ENCODE measurements around the gene RABEPK.
A peak's percentile ranks its signal among the peaks of the same experiment; 100 is the strongest.
"Not testable (repeated sequence)": the region's sequence is repeated elsewhere in the genome, so short reads cannot be mapped to it uniquely, and the experiment has no call there.

The RABEPK gene

DNA sequence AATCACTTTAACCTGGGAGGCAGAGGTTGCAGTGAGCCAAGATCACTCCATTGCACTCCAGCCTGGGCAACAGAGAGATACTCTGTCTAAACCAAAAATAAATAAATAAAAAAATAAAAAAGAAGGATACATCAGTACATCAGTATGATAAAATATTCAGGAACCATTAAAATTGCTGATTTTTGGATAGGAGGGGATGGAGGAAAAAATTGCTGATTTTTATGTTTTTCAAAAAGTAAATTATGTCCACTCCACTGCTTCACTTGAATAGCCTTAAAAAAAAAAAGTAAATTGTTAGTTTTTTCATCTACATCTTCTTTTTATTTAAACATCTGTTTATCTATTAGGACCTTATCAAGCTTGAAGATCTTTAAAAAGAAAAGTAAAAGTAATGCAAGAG lies 53.9 kb downstream of the RABEPK start:
- no peak for DNase-seq

- no peak for DNase-seq
Observed at GRCh38 chr9:125255781-125256391, 55.5 kb downstream of the RABEPK start.

- DNase-seq = no peak
Observed at GRCh38 chr9:125258160-125258785, 57.9 kb downstream of the RABEPK start.

GRCh38 chr9:125258832-125259534 lies 58.6 kb downstream of the RABEPK start:
- no peak for DNase-seq

- DNase-seq = no peak
Observed at GRCh38 chr9:125260561-125260960, 60.2 kb downstream of the RABEPK start.

- peak; percentile 42 for DNase-seq
Observed at GRCh38 chr9:125261501-125262293, 61.4 kb downstream of the RABEPK start, which contains the start of gene GAPVD1. TSS of gene GAPVD1 (plus strand) at chr9:125261826. CDS start at chr9:125298922, 37,096 bp downstream.

- no peak for DNase-seq
Observed at GRCh38 chr9:125262294-125262991, 62.1 kb downstream of the RABEPK start.

DNA sequence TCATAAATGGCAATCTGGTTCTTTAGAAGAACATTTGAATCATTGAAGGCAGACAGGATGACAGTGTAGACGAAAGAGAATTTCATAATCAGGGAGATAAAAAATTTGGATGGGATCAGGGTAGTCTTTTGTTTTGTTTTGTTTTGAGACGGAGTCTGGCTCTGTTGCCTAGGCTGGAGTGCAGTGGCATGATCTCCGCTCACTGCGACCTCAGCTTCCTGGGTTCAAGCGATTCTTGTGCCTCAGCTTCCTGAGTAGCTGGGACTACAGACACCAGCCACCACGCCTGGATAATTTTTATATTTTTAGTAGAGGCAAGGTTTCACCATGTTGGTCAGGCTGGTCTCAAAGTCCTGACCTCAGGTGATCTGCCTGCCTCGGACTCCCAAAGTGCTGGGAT lies 63.7 kb downstream of the RABEPK start:
- DNase-seq = not testable (repeated sequence)

DNA sequence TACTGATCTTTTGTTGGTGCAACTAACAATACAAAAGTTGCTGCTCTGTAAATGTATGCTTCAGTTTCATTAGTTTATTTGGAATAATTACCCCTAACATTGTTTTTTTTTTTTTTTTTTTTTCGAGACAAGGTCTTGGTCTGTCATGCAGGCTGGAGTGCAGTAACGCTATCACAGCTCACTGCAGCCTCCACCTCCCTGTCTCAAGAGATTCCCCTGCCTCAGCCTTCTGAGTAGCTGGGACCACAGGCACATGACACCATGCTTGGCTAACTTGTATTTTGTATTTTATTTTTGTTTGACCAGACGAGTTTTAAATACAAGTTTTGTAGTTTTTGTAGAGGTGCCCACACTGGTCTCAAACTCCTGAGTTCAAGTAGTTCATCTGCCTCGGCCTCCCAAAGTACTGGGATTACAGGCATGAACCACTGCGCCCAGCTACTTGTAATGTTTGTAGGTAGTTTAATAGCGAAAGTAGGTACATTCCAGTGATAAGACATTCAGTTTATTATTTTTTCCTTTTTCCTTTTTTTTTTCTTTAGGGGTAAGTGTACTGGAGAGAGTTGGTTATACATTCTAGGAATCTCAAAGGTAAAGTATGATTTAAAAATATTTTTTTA lies 68.2 kb downstream of the RABEPK start:
- DNase-seq = no peak

DNA sequence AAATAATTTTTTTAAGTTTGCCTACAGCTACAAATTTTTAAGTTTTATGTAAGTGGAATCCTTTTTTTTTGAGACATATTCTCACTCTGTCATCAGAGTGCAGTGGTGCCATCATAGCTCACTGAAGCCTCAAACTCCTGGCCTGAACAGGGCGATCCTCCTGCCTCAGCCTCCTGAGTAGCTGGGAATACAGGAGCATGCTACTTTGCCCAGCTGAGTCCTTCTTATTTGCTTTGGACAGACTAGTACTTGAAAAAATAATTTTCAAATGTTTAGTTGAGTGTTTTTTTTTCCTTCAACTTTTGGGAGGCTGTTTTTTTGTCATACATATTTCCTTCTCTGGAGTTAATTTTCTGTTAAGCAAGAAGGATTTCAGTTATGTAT lies 68.7 kb downstream of the RABEPK start:
- no peak for DNase-seq

- DNase-seq = no peak
Observed at GRCh38 chr9:125271081-125271480, 70.7 kb downstream of the RABEPK start.

DNA sequence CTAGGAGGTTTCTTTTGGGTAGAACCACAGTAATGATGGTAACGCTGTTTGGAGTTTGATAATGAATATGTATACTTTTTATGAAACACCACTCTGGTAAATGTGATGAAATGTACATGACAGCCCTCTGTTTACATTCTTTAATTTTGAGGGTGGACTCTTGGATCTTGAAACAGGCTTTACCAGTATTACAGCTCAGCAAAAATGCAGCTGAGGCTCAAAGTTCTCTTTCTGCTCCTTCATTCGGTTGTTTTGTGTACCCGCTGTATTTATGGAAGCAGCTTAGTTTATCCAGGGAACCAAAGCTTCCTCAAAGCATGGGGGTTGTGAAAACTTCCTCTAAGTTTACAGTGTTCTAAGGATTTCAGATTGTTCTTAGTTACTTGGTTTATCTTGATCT lies 72.4 kb downstream of the RABEPK start:
- no peak for DNase-seq

- no peak for DNase-seq
Observed at GRCh38 chr9:125276771-125277170, 76.4 kb downstream of the RABEPK start.

DNA sequence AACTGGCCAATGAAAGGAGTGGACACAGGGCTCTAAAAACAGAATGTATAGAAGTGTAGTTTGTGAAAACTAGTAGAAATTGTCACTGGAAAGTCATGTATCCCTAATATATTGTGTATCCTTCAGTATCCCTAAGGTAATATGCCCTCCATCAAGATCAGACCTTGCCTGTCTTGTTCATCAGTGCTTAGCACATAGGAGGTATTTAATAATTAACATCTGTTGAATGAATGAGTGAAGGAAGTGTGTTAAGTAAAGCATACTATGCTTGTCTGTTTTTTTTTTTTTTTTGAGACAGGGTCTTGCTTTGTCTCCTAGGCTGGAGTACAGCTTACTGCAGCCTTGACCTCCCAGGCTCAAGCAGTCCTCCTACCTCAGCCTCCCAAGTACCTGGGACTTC lies 77.1 kb downstream of the RABEPK start:
- no peak for DNase-seq

DNA sequence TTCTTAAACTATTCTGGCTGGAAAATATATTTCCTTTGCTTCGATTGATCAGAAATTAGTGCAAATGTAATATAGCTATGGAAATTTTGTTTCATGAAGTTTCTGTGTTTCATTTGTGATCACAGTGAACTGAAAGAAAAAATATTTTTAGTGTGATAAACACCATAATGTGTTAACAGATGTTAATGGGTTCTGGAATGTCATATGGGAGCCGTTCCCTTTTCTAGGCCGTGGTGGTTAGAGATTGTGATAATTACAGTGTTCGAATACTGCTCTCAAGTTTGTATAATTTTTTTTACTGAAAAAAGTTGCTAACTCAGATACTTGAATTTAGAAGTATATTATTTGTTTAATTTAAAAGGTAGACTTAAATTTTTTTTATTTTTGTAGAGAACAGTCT lies 80.6 kb downstream of the RABEPK start:
- no peak for DNase-seq

All from amniotic stem cell (primary cell).